ENCODE results near the gene CCT6A. TPM values are rescaled to one million over a fixed set of nuclear protein-coding genes. Genes with fewer than 3 reads are reported as not detected.
"Not testable (repeated sequence)": the region's sequence is repeated elsewhere in the genome, so short reads cannot be mapped to it uniquely, and the experiment has no call there.

CCT6A gene
- total RNA-seq, 1 experiment from 2014 or later: 257 TPM

- TF ChIP-seq ZBTB33 (IDR thresholded peaks at IDR 0.05; ENCODE audit: extremely low read depth, insufficient replicate concordance, low read length) (no peak), FOSL1 (IDR thresholded peaks at IDR 0.05; ENCODE audit: low read depth) (no peak), MAX (IDR thresholded peaks at IDR 0.05) (no peak)
Observed at GRCh38 chr7:56007891-56008290, 43.7 kb upstream of the CCT6A start (continued).

- Histone ChIP-seq H4K20me1 (ENCODE audit: insufficient read depth) (no peaks in the 10 kb centered on the region), H2AFZ (ENCODE audit: low read depth, low read length, poor library complexity, severe bottlenecking) (no peak overlapping the region), H3K9me2 (ENCODE audit: insufficient read depth) (no peaks in the 10 kb centered on the region), H3K27ac (ENCODE audit: low read depth, low read length) (0 out of 2 replicates have a peak overlapping the region, but pooled peaks have one; percentile 26), H3K4me2 (ENCODE audit: low read length) (no peak overlapping the region), H3K4me1 (ENCODE audit: control insufficient read depth in 1 of 2, insufficient read depth in 2 of 2, low read length in 2 of 2) (no peaks in the 10 kb centered on the region), H3K36me3 (ENCODE audit: control insufficient read depth in 1 of 2, insufficient read depth in 2 of 2, low read length in 2 of 2) (peaks cover 5 to 6% of the 10 kb centered on the region in 2 experiments; a peak in 3 of 4 replicates), H3K9ac (ENCODE audit: low read length) (no peak overlapping the region), H3K79me2 (ENCODE audit: insufficient read depth, low read length) (no peaks in the 10 kb centered on the region), H3K27me3 (ENCODE audit: insufficient read depth, low read length) (no peaks in the 10 kb centered on the region), H3K9me3 (ENCODE audit: control insufficient read depth in 1 of 2, insufficient read depth in 1 of 2, low read depth in 1 of 2, low read length in 2 of 2) (no peaks in the 10 kb centered on the region), H3K4me3 (replicated peaks in 1 of 2; ENCODE audit: low read depth in 1 of 2, low read length in 2 of 2) (no peak overlapping the region)
- intact Hi-C loops (cut with micrococcal nuclease): loop anchor here (10.0 kb wide), 1 partner anchor 365 kb away; no protein-coding TSS in a partner anchor
- TF ChIP-seq CTCF (IDR thresholded peaks at IDR 0.05 in 2 of 3, conservative IDR thresholded peaks at IDR 0.05 in 1 of 3; ENCODE audit: borderline replicate concordance in 1 of 3, insufficient read depth in 1 of 3, low read depth in 2 of 3, low read length in 2 of 3) (no peak), CBX3 (IDR thresholded peaks at IDR 0.05; ENCODE audit: low read depth) (no peak), SP1 (IDR thresholded peaks at IDR 0.05; ENCODE audit: low read depth) (no peak), TCF7L2 (IDR thresholded peaks at IDR 0.05; ENCODE audit: borderline replicate concordance, extremely low read depth, insufficient read depth, insufficient read length) (no peak), EGR1 (IDR thresholded peaks at IDR 0.05; ENCODE audit: low read depth) (no peak), POLR2A (IDR thresholded peaks at IDR 0.05; ENCODE audit: borderline replicate concordance, extremely low read depth, insufficient read depth, insufficient read length) (no peak), POLR2AphosphoS5 (IDR thresholded peaks at IDR 0.05; ENCODE audit: low read depth, low read length) (0 out of 2 replicates have a peak, but pooled peaks have one; percentile 30), CEBPB (IDR thresholded peaks at IDR 0.05; ENCODE audit: low read depth) (no peak)
- ATAC-seq (peak; percentile 13; the same call in 1 of the 2 replicates), DNase-seq (ENCODE audit: low read depth, low spot score) (no peak)
- ChIA-PET POLR2A (interaction anchor here (0.6 kb wide), 1 partner anchor 55 kb away, joined by 6 read pairs; no protein-coding TSS in a partner anchor), CTCF (no interaction called here), RAD21 (ENCODE audit: low non-redundant PET in 1 of 2, low total read pairs in 2 of 2, uncharacterized antibody in 2 of 2, unreplicated experiment in 2 of 2) (interaction anchor here in 1 of 2 experiments (0.7 kb wide), 1 partner anchor 36 kb away, joined by 3 read pairs; no protein-coding TSS in a partner anchor)
- no TSS peak for BruUV-seq (replicated peaks)
Observed at GRCh38 chr7:56009695-56010094, 41.9 kb upstream of the CCT6A start.

GRCh38 chr7:56017015-56017414 is 34.5 kb upstream of the CCT6A start:
- H4K20me1 ChIP-seq (ENCODE audit: insufficient read depth); CTCF ChIA-PET; H3K9ac ChIP-seq (ENCODE audit: low read length); H3K9me2 ChIP-seq (ENCODE audit: insufficient read depth); H3K27me3 ChIP-seq (ENCODE audit: insufficient read depth, low read length); intact Hi-C loops (cut with micrococcal nuclease); RAD21 ChIA-PET (ENCODE audit: low non-redundant PET in 1 of 2, low total read pairs in 2 of 2, uncharacterized antibody in 2 of 2, unreplicated experiment in 2 of 2); DNase-seq (ENCODE audit: low read depth, low spot score); H3K4me1 ChIP-seq (ENCODE audit: control insufficient read depth in 1 of 2, insufficient read depth in 2 of 2, low read length in 2 of 2); ATAC-seq; H3K27ac ChIP-seq (ENCODE audit: low read depth, low read length); H3K9me3 ChIP-seq (ENCODE audit: control insufficient read depth in 1 of 2, insufficient read depth in 1 of 2, low read depth in 1 of 2, low read length in 2 of 2); H2AFZ ChIP-seq (ENCODE audit: low read depth, low read length, poor library complexity, severe bottlenecking); H3K4me3 ChIP-seq (replicated peaks in 1 of 2; ENCODE audit: low read depth in 1 of 2, low read length in 2 of 2); H3K79me2 ChIP-seq (ENCODE audit: insufficient read depth, low read length); H3K4me2 ChIP-seq (ENCODE audit: low read length): not testable (repeated sequence)
- POLR2A ChIA-PET: interaction anchor here (1.4 kb wide), 1 partner anchor 17 kb away, joined by 3 read pairs; no protein-coding TSS in a partner anchor
- BruUV-seq (replicated peaks): TSS peak; percentile 26
- H3K36me3 ChIP-seq (ENCODE audit: control insufficient read depth in 1 of 2, insufficient read depth in 2 of 2, low read length in 2 of 2): peaks cover 14 to 25% of the 10 kb centered on the region in 2 experiments

All from HCT116 (cell line).